Left renal cortex interstitium (tissue), 4 donors: ENCODE results near the gene ARID5A. TPM values are rescaled to one million over a fixed set of nuclear protein-coding genes. Genes with fewer than 3 reads are reported as not detected.

ENCODE experiments used
- DNase-seq, 4 donors: peaks; one replicate each; pipeline ENCODE4 v3.0.0-alpha.2; 2013; ENCODE audit warnings: low read depth in 4 of 4, low spot score in 2 of 4, missing footprints in 1 of 4
- polyA plus RNA-seq, 4 donors: library from polyadenylated mRNA; unstranded; fragments of 120-200 nt; gene quantifications; one replicate each; pipeline ENCODE4 v1.2.1, GENCODE V29; 2013; ENCODE audit not compliant: insufficient read length in 4 of 4

Gene ARID5A
- polyA plus RNA-seq, 4 donors: 4.3 to 6.9 (median 5.4) TPM

- no peak for DNase-seq
Measured at GRCh38 chr2:96506016-96506906, 30.3 kb upstream of the ARID5A start.

GRCh38 chr2:96506907-96507240, 29.7 kb upstream of the ARID5A start:
- DNase-seq: no peak

- no peak for DNase-seq
Measured at GRCh38 chr2:96507957-96508520, 28.5 kb upstream of the ARID5A start.

GRCh38 chr2:96508521-96509113, 27.9 kb upstream of the ARID5A start:
- DNase-seq: no peak

- DNase-seq: no peak
Measured at GRCh38 chr2:96509114-96509846, 27.3 kb upstream of the ARID5A start.

- DNase-seq: no peak
Measured at GRCh38 chr2:96509847-96510230, 26.7 kb upstream of the ARID5A start.

GRCh38 chr2:96510931-96511595, 25.5 kb upstream of the ARID5A start:
- no peak for DNase-seq

- DNase-seq: no peak
Measured at GRCh38 chr2:96511851-96512250, 24.7 kb upstream of the ARID5A start.

GRCh38 chr2:96512341-96512740, 24.2 kb upstream of the ARID5A start:
- DNase-seq: no peak

- no peak for DNase-seq
Measured at GRCh38 chr2:96514521-96514920, 22.0 kb upstream of the ARID5A start.

GRCh38 chr2:96517079-96517478, 19.5 kb upstream of the ARID5A start:
- DNase-seq: no peak

- DNase-seq: no peak
Measured at GRCh38 chr2:96520231-96520630, 16.3 kb upstream of the ARID5A start.

GRCh38 chr2:96520697-96521096, 15.9 kb upstream of the ARID5A start:
- no peak for DNase-seq

- DNase-seq: no peak
Measured at GRCh38 chr2:96521219-96521618, 15.3 kb upstream of the ARID5A start.

GRCh38 chr2:96522304-96523203, 14.0 kb upstream of the ARID5A start:
- DNase-seq: no peak

- no peak for DNase-seq
Measured at GRCh38 chr2:96523659-96524481, 12.7 kb upstream of the ARID5A start.

GRCh38 chr2:96524482-96525210, 11.9 kb upstream of the ARID5A start:
- no peak for DNase-seq

- no peak for DNase-seq
Measured at GRCh38 chr2:96525211-96525507, 11.4 kb upstream of the ARID5A start.
